ENCODE results near the gene ACP3. TPM values are rescaled to one million over a fixed set of nuclear protein-coding genes. Genes with fewer than 3 reads are reported as not detected.

Gene ACP3
- total RNA-seq, 2 experiments from 2014 or later = not detected

DNA sequence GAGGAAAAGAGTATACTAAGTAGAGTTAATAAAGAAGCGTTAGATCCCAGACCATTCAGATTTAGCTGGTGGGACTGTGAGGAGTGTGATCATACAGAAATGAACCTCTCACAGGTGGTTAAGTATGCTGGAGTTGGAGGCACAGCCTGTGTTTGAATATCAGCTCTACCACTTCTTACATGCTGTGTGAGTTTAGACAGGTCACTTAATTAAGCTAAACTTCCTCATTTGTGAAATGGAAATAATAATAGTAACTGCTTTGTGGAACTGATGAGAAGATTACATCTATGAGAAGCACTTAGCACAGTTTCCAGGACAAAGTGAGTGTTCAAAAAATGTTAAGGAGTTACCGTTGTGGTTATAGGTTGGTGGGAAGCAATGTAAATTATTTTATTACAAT, 8.4 kb downstream of the ACP3 start:
- Mint-ChIP-seq H3K27ac (no peak overlapping the region), H3K36me3 (ENCODE audit: low read depth) (no peaks in the 10 kb centered on the region), H3K4me3 (no peak overlapping the region), H3K4me1 (ENCODE audit: low read depth) (no peaks in the 10 kb centered on the region), H3K9me3 (no peaks in the 10 kb centered on the region), H3K27me3 (peaks cover 27% of the 10 kb centered on the region)
- Histone ChIP-seq H3K4me3 (ENCODE audit: low read length) (no peak overlapping the region), H3K36me3 (ENCODE audit: insufficient read depth, low read length) (no peaks in the 10 kb centered on the region), H3K27me3 (ENCODE audit: control insufficient read depth in 1 of 2, insufficient read depth in 2 of 2, low read length in 2 of 2) (peaks cover 5 to 9% of the 10 kb centered on the region in 2 experiments), H3K27ac (ENCODE audit: low read depth in 1 of 2, low read length in 2 of 2) (no peak overlapping the region), H3K4me1 (ENCODE audit: insufficient read depth, low read length) (no peaks in the 10 kb centered on the region), H3K9me3 (ENCODE audit: control insufficient read depth in 1 of 2, insufficient read depth in 1 of 2, low read length in 2 of 2) (no peaks in the 10 kb centered on the region)
- intact Hi-C loops (cut with DNase I, micrococcal nuclease) = no loop called here
- DNase-seq = no peak
- CTCF ChIA-PET = no interaction called here
- POLR2A ChIA-PET = no interaction called here
- ATAC-seq (ENCODE audit: poor library complexity) = no peak
- TF ChIP-seq, protein P1, sequence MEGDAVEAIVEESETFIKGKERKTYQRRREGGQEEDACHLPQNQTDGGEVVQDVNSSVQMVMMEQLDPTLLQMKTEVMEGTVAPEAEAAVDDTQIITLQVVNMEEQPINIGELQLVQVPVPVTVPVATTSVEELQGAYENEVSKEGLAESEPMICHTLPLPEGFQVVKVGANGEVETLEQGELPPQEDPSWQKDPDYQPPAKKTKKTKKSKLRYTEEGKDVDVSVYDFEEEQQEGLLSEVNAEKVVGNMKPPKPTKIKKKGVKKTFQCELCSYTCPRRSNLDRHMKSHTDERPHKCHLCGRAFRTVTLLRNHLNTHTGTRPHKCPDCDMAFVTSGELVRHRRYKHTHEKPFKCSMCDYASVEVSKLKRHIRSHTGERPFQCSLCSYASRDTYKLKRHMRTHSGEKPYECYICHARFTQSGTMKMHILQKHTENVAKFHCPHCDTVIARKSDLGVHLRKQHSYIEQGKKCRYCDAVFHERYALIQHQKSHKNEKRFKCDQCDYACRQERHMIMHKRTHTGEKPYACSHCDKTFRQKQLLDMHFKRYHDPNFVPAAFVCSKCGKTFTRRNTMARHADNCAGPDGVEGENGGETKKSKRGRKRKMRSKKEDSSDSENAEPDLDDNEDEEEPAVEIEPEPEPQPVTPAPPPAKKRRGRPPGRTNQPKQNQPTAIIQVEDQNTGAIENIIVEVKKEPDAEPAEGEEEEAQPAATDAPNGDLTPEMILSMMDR (IDR thresholded peaks at IDR 0.05) = no peak

DNA sequence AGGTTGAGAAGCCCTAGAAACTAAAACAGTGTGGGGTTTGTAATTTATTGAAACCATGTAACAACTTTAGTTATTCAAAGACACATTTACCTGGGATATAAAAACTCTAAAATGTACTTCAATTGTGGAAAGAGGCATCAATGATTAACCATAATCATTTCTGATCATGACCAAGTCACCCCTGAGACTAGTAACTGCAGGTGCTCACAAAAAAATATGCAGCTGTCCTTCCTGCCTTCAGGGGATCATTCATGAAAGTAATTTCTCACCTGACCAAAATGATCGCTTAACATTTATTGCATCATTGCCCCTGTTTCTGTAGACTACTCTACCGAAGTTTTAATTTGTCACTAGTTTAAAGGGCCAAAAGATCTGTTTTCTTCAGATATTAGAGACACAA, 9.0 kb downstream of the ACP3 start:
- no peak overlapping the region for H3K27ac ChIP-seq (ENCODE audit: low read depth in 1 of 2, low read length in 2 of 2)
- H3K27ac Mint-ChIP-seq = no peak overlapping the region
- ATAC-seq (ENCODE audit: poor library complexity) = no peak

DNA sequence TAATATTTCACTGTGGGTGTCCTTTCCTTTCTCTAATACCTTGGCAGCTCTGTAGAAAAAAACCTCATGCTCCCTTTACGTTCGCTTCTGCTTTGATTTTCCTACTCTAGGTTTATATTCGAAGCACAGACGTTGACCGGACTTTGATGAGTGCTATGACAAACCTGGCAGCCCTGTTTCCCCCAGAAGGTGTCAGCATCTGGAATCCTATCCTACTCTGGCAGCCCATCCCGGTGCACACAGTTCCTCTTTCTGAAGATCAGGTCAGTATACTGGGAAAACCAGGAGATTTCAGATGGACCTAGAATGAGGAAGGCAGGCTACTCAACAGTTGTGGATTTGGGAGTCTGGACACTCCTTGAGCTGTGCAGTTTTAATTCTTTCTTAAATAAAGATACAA, 14.9 kb downstream of the ACP3 start:
- Mint-ChIP-seq H3K36me3 (ENCODE audit: low read depth) (no peaks in the 10 kb centered on the region), H3K9me3 (no peaks in the 10 kb centered on the region), H3K4me1 (ENCODE audit: low read depth) (no peaks in the 10 kb centered on the region), H3K27ac (no peak overlapping the region), H3K27me3 (peaks cover 14% of the 10 kb centered on the region), H3K4me3 (no peak overlapping the region)
- TF ChIP-seq, protein P1 (IDR thresholded peaks at IDR 0.05) = no peak
- H3K27me3 ChIP-seq (ENCODE audit: control insufficient read depth in 1 of 2, insufficient read depth in 2 of 2, low read length in 2 of 2) = peaks cover 5 to 6% of the 10 kb centered on the region in 2 experiments
- intact Hi-C loops (cut with DNase I, micrococcal nuclease) = no loop called here
- ChIA-PET POLR2A (no interaction called here), CTCF (interaction anchor here (1.9 kb wide), 1 partner anchor 20 kb away, joined by 5 read pairs; no protein-coding TSS in a partner anchor)
- no peak overlapping the region for H3K4me3 ChIP-seq (ENCODE audit: low read length)
- H3K4me1 ChIP-seq (ENCODE audit: insufficient read depth, low read length) = no peaks in the 10 kb centered on the region
- H3K27ac ChIP-seq (ENCODE audit: low read depth in 1 of 2, low read length in 2 of 2) = no peak overlapping the region
- no peak for ATAC-seq (ENCODE audit: poor library complexity)
- H3K9me3 ChIP-seq (ENCODE audit: control insufficient read depth in 1 of 2, insufficient read depth in 1 of 2, low read length in 2 of 2) = no peaks in the 10 kb centered on the region
- H3K36me3 ChIP-seq (ENCODE audit: insufficient read depth, low read length) = no peaks in the 10 kb centered on the region
- no peak for DNase-seq

More for the DNA sequence above, 9.0 kb downstream of the ACP3 start:
- CTCF ChIA-PET = no interaction called here
- no peaks in the 10 kb centered on the region for H3K9me3 ChIP-seq (ENCODE audit: control insufficient read depth in 1 of 2, insufficient read depth in 1 of 2, low read length in 2 of 2)
- POLR2A ChIA-PET = no interaction called here
- H3K4me1 Mint-ChIP-seq (ENCODE audit: low read depth) = no peaks in the 10 kb centered on the region
- no peak overlapping the region for H3K4me3 Mint-ChIP-seq
- H3K27me3 ChIP-seq (ENCODE audit: control insufficient read depth in 1 of 2, insufficient read depth in 2 of 2, low read length in 2 of 2) = peaks cover 5 to 9% of the 10 kb centered on the region in 2 experiments
- no peak overlapping the region for H3K4me3 ChIP-seq (ENCODE audit: low read length)
- no peaks in the 10 kb centered on the region for H3K4me1 ChIP-seq (ENCODE audit: insufficient read depth, low read length)
- peaks cover 27% of the 10 kb centered on the region for H3K27me3 Mint-ChIP-seq
- DNase-seq = no peak
- H3K36me3 ChIP-seq (ENCODE audit: insufficient read depth, low read length) = no peaks in the 10 kb centered on the region
- TF ChIP-seq, protein P1 (IDR thresholded peaks at IDR 0.05) = no peak
- H3K9me3 Mint-ChIP-seq = no peaks in the 10 kb centered on the region
- intact Hi-C loops (cut with DNase I, micrococcal nuclease) = no loop called here
- H3K36me3 Mint-ChIP-seq (ENCODE audit: low read depth) = no peaks in the 10 kb centered on the region

All from CD4-positive, alpha-beta T cell (primary cell).